Ascending aorta (tissue), 2 donors: ENCODE measurements around the gene S100PBP. TPM values are rescaled to one million over a fixed set of nuclear protein-coding genes. Genes with fewer than 3 reads are reported as not detected.

Source experiments
- DNase-seq, 2 donors: peaks; one replicate each; pipeline ENCODE4 v3.0.0-alpha.2; 2019; ENCODE audit warnings: low spot score in 2 of 2
- H3K27ac ChIP-seq, 2 donors: fragments of 200-600 bp; sonication (generic); one replicate each; pipeline ENCODE4 v1.5.1; 2016 to 2017; ENCODE audit warnings: mild to moderate bottlenecking in 1 of 2
- H3K27me3 ChIP-seq: fragments of 200-600 bp; sonication (generic); one replicate; pipeline ENCODE4 v1.5.1; 2017
- H3K36me3 ChIP-seq, 2 donors: fragments of 200-600 bp; sonication (generic); one replicate each; pipeline ENCODE4 v1.5.1; 2016
- H3K4me1 ChIP-seq, 2 donors: fragments of 200-600 bp; sonication (generic); one replicate each; pipeline ENCODE4 v1.5.1; 2016 to 2017; ENCODE audit warnings: mild to moderate bottlenecking in 1 of 2
- H3K4me3 ChIP-seq, 2 donors: fragments of 200-600 bp; sonication (generic); one replicate each; pipeline ENCODE4 v1.5.1; 2016 to 2017; ENCODE audit warnings: mild to moderate bottlenecking in 1 of 2
- H3K9me3 ChIP-seq, 2 donors: fragments of 200-600 bp; sonication (generic); one replicate each; pipeline ENCODE4 v1.5.1; 2016
- CTCF ChIP-seq, 3 experiments: fragments of 200-600 bp in 2 of 3; fragments of 450-650 bp in 1 of 3; sonication (generic) in 2 of 3; IDR thresholded peaks; one replicate each; pipeline ENCODE4 v1.5.1; 2016 to 2019; ENCODE audit warnings: antibody characterized with exemption in 3 of 3, mild to moderate bottlenecking in 1 of 3, moderate library complexity in 1 of 3
- intact Hi-C: fragments of 100-400 bp; cut with DNase I; formaldehyde crosslinking; loops from one replicate; pipeline ENCODE4 v1.15.1; 2023
- total RNA-seq: library from RNA; depleted of rRNA; stranded (reverse); fragments of >200 nt; gene quantifications from one replicate; pipeline ENCODE4 v1.1.0, GENCODE V29; 2016

Gene S100PBP
- total RNA-seq, 1 donor from 2014 or later = 1.6 TPM

GRCh38 chr1:32806910-32807523 is 10.4 kb upstream of the S100PBP start:
- Histone ChIP-seq H3K4me3 (no peak overlapping the region), H3K9me3 (no peaks in the 10 kb centered on the region), H3K27ac (no peak overlapping the region), H3K27me3 (no peaks in the 10 kb centered on the region), H3K4me1 (peaks cover 0 to 2% of the 10 kb centered on the region in 2 donors), H3K36me3 (peaks cover 51 to 66% of the 10 kb centered on the region in 2 donors)
- no peak for TF ChIP-seq CTCF (IDR thresholded peaks at IDR 0.05)
- intact Hi-C loops = no loop called here
- no peak for DNase-seq

GRCh38 chr1:32808580-32808979 is 8.9 kb upstream of the S100PBP start:
- Histone ChIP-seq H3K36me3 (peaks cover 43 to 57% of the 10 kb centered on the region in 2 donors), H3K27me3 (no peaks in the 10 kb centered on the region), H3K4me1 (peaks cover 2 to 11% of the 10 kb centered on the region in 2 donors), H3K27ac (no peak overlapping the region), H3K4me3 (no peak overlapping the region), H3K9me3 (no peaks in the 10 kb centered on the region)
- intact Hi-C loops = no loop called here
- TF ChIP-seq CTCF (IDR thresholded peaks at IDR 0.05) = no peak
- DNase-seq = no peak

- H3K27ac ChIP-seq = no peak overlapping the region
- no peak overlapping the region for H3K4me3 ChIP-seq
- H3K36me3 ChIP-seq = peaks cover 38 to 52% of the 10 kb centered on the region in 2 donors
Measured at GRCh38 chr1:32810358-32810757, 7.1 kb upstream of the S100PBP start.

GRCh38 chr1:32811265-32811664 is 6.2 kb upstream of the S100PBP start:
- H3K4me1 ChIP-seq = peaks cover 13 to 31% of the 10 kb centered on the region in 2 donors
- no peak for TF ChIP-seq CTCF (IDR thresholded peaks at IDR 0.05)
- intact Hi-C loops = no loop called here
- peaks cover 29 to 45% of the 10 kb centered on the region in 2 donors for H3K36me3 ChIP-seq
- H3K27ac ChIP-seq = no peak overlapping the region
- no peaks in the 10 kb centered on the region for H3K9me3 ChIP-seq
- DNase-seq = no peak
- no peak overlapping the region for H3K4me3 ChIP-seq
- no peaks in the 10 kb centered on the region for H3K27me3 ChIP-seq

More at GRCh38 chr1:32810358-32810757, 7.1 kb upstream of the S100PBP start:
- TF ChIP-seq CTCF (IDR thresholded peaks at IDR 0.05) = no peak
- intact Hi-C loops = no loop called here
- Histone ChIP-seq H3K4me1 (peaks cover 4 to 25% of the 10 kb centered on the region in 2 donors), H3K27me3 (no peaks in the 10 kb centered on the region), H3K9me3 (no peaks in the 10 kb centered on the region)
- DNase-seq = no peak

- H3K4me3 ChIP-seq = no peak overlapping the region
- no peak overlapping the region for H3K27ac ChIP-seq
- H3K9me3 ChIP-seq = no peaks in the 10 kb centered on the region
- peaks cover 13 to 31% of the 10 kb centered on the region in 2 donors for H3K4me1 ChIP-seq
- H3K36me3 ChIP-seq = peaks cover 23 to 39% of the 10 kb centered on the region in 2 donors
- intact Hi-C loops = no loop called here
- no peak for TF ChIP-seq CTCF (IDR thresholded peaks at IDR 0.05)
- DNase-seq = no peak
- H3K27me3 ChIP-seq = no peaks in the 10 kb centered on the region
Measured at GRCh38 chr1:32811917-32812316, 5.5 kb upstream of the S100PBP start.
